WTC11 (cell line): ENCODE results near the gene COPZ2. TPM values are rescaled to one million over a fixed set of nuclear protein-coding genes. Genes with fewer than 3 reads are reported as not detected.

ENCODE experiments used
- ATAC-seq: fragments of 200-7000 bp; cut with Tn5 transposase; 2 replicates; pipeline ENCODE4 v1.10.0; 2021; ENCODE audit warnings: mild to moderate bottlenecking, moderate library complexity
- CTCF ChIA-PET: fragments of 300-600 bp; sonication (Branson Sonifier 250); formaldehyde crosslinking; loops from one replicate; lab custom pipeline; 2021; ENCODE audit warnings: antibody characterized with exemption; lab: Charles Lee
- POLR2A ChIA-PET: fragments of 350-600 bp; sonication (Branson Sonifier 250); formaldehyde crosslinking; loops from one replicate; lab custom pipeline; 2021; ENCODE audit warnings: antibody characterized with exemption; lab: Charles Lee
- DNase-seq: peaks from one replicate; pipeline ENCODE4 v3.0.0; 2021; ENCODE audit warnings: low spot score
- H3K27ac Mint-ChIP-seq: 2 replicates; pipeline ENCODE4 v1.8.0; 2021; ENCODE audit warnings: mixed read lengths
- H3K27me3 Mint-ChIP-seq: 2 replicates; pipeline ENCODE4 v1.8.0; 2021; ENCODE audit warnings: low read depth, mild to moderate bottlenecking, moderate library complexity, mixed read lengths
- H3K36me3 Mint-ChIP-seq: 2 replicates; pipeline ENCODE4 v1.8.0; 2021; ENCODE audit warnings: mixed read lengths
- H3K4me1 Mint-ChIP-seq: 2 replicates; pipeline ENCODE4 v1.8.0; 2022; ENCODE audit warnings: mixed read lengths
- H3K4me3 Mint-ChIP-seq: 2 replicates; pipeline ENCODE4 v1.8.0; 2021; ENCODE audit warnings: mild to moderate bottlenecking, moderate library complexity, mixed read lengths
- H3K9me3 Mint-ChIP-seq: 2 replicates; pipeline ENCODE4 v1.8.0; 2021; ENCODE audit warnings: mixed read lengths
- CBFB ChIP-seq: sonication (generic); formaldehyde crosslinking; IDR thresholded peaks from 2 replicates; pipeline ENCODE4 v1.8.1; 2022; ENCODE audit warnings: mild to moderate bottlenecking, low read depth, missing genetic modification reagents
- ELF4 ChIP-seq: sonication (generic); formaldehyde crosslinking; IDR thresholded peaks from 2 replicates; pipeline ENCODE4 v1.8.1; 2022; ENCODE audit warnings: low read depth, mild to moderate bottlenecking, moderate library complexity, missing genetic modification reagents
- EMX1 ChIP-seq: fragments of 250-450 bp; sonication (Bioruptor Pico); IDR thresholded peaks from 2 replicates; pipeline ENCODE4 v1.8.0; 2021; ENCODE audit warnings: mild to moderate bottlenecking
- ESRRA ChIP-seq: sonication (generic); formaldehyde crosslinking; IDR thresholded peaks from 2 replicates; pipeline ENCODE4 v1.8.1; 2022; ENCODE audit warnings: mild to moderate bottlenecking, missing genetic modification reagents, borderline replicate concordance
- HMGA2 ChIP-seq: fragments of 250-450 bp; sonication (Bioruptor Pico); IDR thresholded peaks from 2 replicates; pipeline ENCODE4 v1.4.0; 2021; ENCODE audit warnings: mild to moderate bottlenecking, moderate library complexity
- KAT7 ChIP-seq: sonication (generic); formaldehyde crosslinking; IDR thresholded peaks from 2 replicates; pipeline ENCODE4 v1.8.1; 2023; ENCODE audit warnings: missing genetic modification reagents, mild to moderate bottlenecking, borderline replicate concordance
- MYBL2 ChIP-seq: sonication (generic); formaldehyde crosslinking; IDR thresholded peaks from 2 replicates; pipeline ENCODE4 v1.8.1; 2023; ENCODE audit warnings: mild to moderate bottlenecking, moderate library complexity, missing genetic modification reagents
- NFATC4 ChIP-seq: fragments of 250-450 bp; sonication (Bioruptor Pico); IDR thresholded peaks from 2 replicates; pipeline ENCODE4 v1.9.0; 2021; ENCODE audit warnings: mild to moderate bottlenecking
- NR2C2 ChIP-seq: sonication (generic); formaldehyde crosslinking; IDR thresholded peaks from 2 replicates; pipeline ENCODE4 v1.8.0; 2022; ENCODE audit warnings: mild to moderate bottlenecking, missing genetic modification reagents
- RELA ChIP-seq: sonication (generic); formaldehyde crosslinking; IDR thresholded peaks from 2 replicates; pipeline ENCODE4 v1.8.1; 2022; ENCODE audit warnings: missing genetic modification reagents, mild to moderate bottlenecking, borderline replicate concordance
- RORB ChIP-seq: fragments of 250-450 bp; sonication (Bioruptor Pico); IDR thresholded peaks from 2 replicates; pipeline ENCODE4 v1.9.0; 2021; ENCODE audit warnings: mild to moderate bottlenecking
- SP1 ChIP-seq: sonication (generic); formaldehyde crosslinking; conservative IDR thresholded peaks from 2 replicates; pipeline ENCODE4 v1.8.1; 2022; ENCODE audit warnings: missing genetic modification reagents
- TEAD1 ChIP-seq: sonication (generic); formaldehyde crosslinking; IDR thresholded peaks from 2 replicates; pipeline ENCODE4 v1.8.0; 2022; ENCODE audit warnings: mild to moderate bottlenecking, missing genetic modification reagents
- TEAD4 ChIP-seq: sonication (generic); formaldehyde crosslinking; IDR thresholded peaks from 2 replicates; pipeline ENCODE4 v1.8.0; 2022; ENCODE audit warnings: mild to moderate bottlenecking, missing genetic modification reagents
- TP53 ChIP-seq: sonication (generic); formaldehyde crosslinking; IDR thresholded peaks from 2 replicates; pipeline ENCODE4 v1.8.1; 2023; ENCODE audit warnings: mild to moderate bottlenecking, missing genetic modification reagents
- ZNF232 ChIP-seq: sonication (generic); formaldehyde crosslinking; IDR thresholded peaks from 2 replicates; pipeline ENCODE4 v1.8.0; 2022; ENCODE audit warnings: mild to moderate bottlenecking, missing genetic modification reagents
- ZNF416 ChIP-seq: fragments of 250-450 bp; sonication (Bioruptor Pico); IDR thresholded peaks from 2 replicates; pipeline ENCODE4 v1.9.0; 2021; ENCODE audit warnings: mild to moderate bottlenecking, inconsistent platforms
- ZNF671 ChIP-seq: fragments of 250-450 bp; sonication (Bioruptor Pico); IDR thresholded peaks from 2 replicates; pipeline ENCODE4 v1.8.0; 2021; ENCODE audit warnings: mild to moderate bottlenecking
- total RNA-seq: library from RNA; stranded (reverse); gene quantifications from 3 replicates; pipeline ENCODE4 v1.2.3, GENCODE V29; 2021
- TF ChIP-seq, protein P1 (sequence below): sonication (generic); formaldehyde crosslinking; IDR thresholded peaks from 2 replicates; pipeline ENCODE4 v1.8.1; 2023; ENCODE audit warnings: mild to moderate bottlenecking, missing genetic modification reagents, moderate library complexity
- TF ChIP-seq, protein P2 (sequence below): fragments of 250-450 bp; sonication (Bioruptor Pico); IDR thresholded peaks from 2 replicates; pipeline ENCODE4 v1.8.0; 2021; ENCODE audit warnings: mild to moderate bottlenecking
- TF ChIP-seq, protein P3 (sequence below): sonication (generic); formaldehyde crosslinking; IDR thresholded peaks from 2 replicates; pipeline ENCODE4 v1.8.0; 2022; ENCODE audit warnings: mild to moderate bottlenecking, missing genetic modification reagents
- TF ChIP-seq, protein P4 (sequence below): sonication (generic); formaldehyde crosslinking; IDR thresholded peaks from 2 replicates; pipeline ENCODE4 v1.8.0; 2022; ENCODE audit warnings: mild to moderate bottlenecking, missing genetic modification reagents
- TF ChIP-seq, protein P5 (sequence below): sonication (generic); formaldehyde crosslinking; IDR thresholded peaks from 2 replicates; pipeline ENCODE4 v1.8.0; 2022; ENCODE audit warnings: mild to moderate bottlenecking, missing genetic modification reagents
- TF ChIP-seq, protein P6 (sequence below): sonication (generic); formaldehyde crosslinking; IDR thresholded peaks from 2 replicates; pipeline ENCODE4 v1.8.0; 2022; ENCODE audit warnings: mild to moderate bottlenecking, missing genetic modification reagents
- TF ChIP-seq, protein P7 (sequence below): sonication (generic); formaldehyde crosslinking; IDR thresholded peaks from 2 replicates; pipeline ENCODE4 v1.8.1; 2023; ENCODE audit warnings: mild to moderate bottlenecking, missing genetic modification reagents, moderate library complexity
- TF ChIP-seq, protein P8 (sequence below): fragments of 250-450 bp; sonication (Bioruptor Pico); IDR thresholded peaks from 2 replicates; pipeline ENCODE4 v1.9.0; 2021; ENCODE audit warnings: moderate library complexity, mild to moderate bottlenecking, inconsistent platforms, borderline replicate concordance

COPZ2 gene
- total RNA-seq, 1 experiment from 2014 or later = 0.44 TPM

DNA sequence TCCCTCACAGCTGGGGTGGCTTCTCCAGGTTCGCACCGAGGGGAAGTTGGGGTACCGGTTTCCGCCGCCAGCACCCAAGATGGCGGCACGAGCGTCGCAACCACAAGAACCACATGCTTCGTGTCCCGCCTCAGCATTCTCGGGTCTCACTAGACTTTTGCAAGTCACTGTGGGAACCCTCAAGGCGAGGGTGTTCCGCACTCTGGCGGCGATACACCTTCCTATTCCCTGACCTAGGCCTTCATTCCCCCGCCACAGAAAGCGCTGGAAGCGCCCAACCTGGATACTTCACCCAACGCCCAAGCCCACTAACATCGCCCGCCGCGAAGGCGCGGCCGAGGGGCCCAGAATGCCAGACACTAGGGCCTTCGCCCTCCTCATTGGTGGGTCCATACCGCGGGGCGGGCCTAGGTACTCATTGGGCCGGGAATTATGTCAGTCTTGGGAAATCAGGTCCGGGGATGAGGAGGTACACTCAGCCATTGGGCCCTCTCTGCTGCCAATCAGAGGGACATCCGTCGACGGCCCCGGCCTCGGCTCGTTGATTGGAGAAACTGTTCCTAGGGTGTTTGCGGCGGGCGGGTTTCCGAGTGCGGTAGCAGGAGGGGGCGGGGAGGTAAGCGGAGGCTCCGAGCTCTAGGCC, 10.3 kb upstream of the COPZ2 start, which contains the start of gene NFE2L1 (continued):
- TF ChIP-seq, protein P1, sequence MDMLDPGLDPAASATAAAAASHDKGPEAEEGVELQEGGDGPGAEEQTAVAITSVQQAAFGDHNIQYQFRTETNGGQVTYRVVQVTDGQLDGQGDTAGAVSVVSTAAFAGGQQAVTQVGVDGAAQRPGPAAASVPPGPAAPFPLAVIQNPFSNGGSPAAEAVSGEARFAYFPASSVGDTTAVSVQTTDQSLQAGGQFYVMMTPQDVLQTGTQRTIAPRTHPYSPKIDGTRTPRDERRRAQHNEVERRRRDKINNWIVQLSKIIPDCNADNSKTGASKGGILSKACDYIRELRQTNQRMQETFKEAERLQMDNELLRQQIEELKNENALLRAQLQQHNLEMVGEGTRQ (CRISPR knock-in tag) = peak; percentile 86
- peak; percentile 83 for TF ChIP-seq MYBL2
- TF ChIP-seq, protein P2, sequence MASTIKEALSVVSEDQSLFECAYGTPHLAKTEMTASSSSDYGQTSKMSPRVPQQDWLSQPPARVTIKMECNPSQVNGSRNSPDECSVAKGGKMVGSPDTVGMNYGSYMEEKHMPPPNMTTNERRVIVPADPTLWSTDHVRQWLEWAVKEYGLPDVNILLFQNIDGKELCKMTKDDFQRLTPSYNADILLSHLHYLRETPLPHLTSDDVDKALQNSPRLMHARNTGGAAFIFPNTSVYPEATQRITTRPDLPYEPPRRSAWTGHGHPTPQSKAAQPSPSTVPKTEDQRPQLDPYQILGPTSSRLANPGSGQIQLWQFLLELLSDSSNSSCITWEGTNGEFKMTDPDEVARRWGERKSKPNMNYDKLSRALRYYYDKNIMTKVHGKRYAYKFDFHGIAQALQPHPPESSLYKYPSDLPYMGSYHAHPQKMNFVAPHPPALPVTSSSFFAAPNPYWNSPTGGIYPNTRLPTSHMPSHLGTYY (CRISPR knock-in tag) = 0 out of 2 replicates have a peak, but pooled peaks have one; percentile 10
- TF ChIP-seq, protein P3, sequence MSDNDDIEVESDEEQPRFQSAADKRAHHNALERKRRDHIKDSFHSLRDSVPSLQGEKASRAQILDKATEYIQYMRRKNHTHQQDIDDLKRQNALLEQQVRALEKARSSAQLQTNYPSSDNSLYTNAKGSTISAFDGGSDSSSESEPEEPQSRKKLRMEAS (CRISPR knock-in tag) = peak; percentile 97
- peak; percentile 59 for TF ChIP-seq SP1
- TF ChIP-seq TEAD4 (CRISPR knock-in tag) = 0 out of 2 replicates have a peak, but pooled peaks have one; percentile 50

DNA sequence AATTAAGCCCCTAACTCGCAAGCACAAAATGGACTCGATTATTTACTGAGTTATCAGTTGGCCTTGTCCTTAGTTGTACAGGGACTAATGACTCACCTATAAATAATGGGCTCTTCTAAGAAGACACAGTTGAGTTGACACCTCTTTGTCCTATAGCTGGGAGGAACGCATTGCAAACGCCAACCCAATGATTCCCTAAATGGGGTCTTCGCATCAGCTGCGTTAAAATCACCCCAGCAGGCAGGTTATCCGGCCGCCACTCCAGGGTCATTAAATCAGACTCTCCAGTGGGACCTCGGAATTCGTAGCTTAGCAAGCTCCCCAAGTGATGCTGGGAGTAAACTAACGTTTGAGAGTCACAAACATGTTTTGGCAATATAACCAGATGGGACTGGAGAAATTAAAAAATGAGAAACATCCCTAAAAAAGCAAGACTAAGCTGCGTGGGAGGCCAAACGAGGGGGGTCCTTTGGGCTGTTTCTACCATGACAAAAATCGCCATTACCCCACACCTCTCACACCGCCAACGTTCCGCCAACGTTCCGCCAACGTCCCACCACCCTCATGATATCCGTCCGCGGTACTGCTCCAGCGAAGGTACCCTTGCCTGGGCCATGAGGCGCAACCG, 9.6 kb upstream of the COPZ2 start:
- Mint-ChIP-seq H3K4me1 (peaks cover 49% of the 10 kb centered on the region), H3K27ac (peak overlapping the region; percentile 100), H3K36me3 (peaks cover 18% of the 10 kb centered on the region), H3K9me3 (no peaks in the 10 kb centered on the region), H3K27me3 (no peaks in the 10 kb centered on the region), H3K4me3 (peak overlapping the region; percentile 93)
- no peak for ATAC-seq
- ChIA-PET POLR2A (interaction anchor here (0.9 to 3.5 kb wide), 6 partner anchors 8 to 152 kb away, joined by 3 to 32 read pairs (median 4); partner anchors contain the start of gene SP2), CTCF (interaction anchor here (0.7 to 10.4 kb wide), 7 partner anchors 9 to 204 kb away, joined by 4 to 108 read pairs (median 4); partner anchors contain the start of gene CDK5RAP3)
- no peak for DNase-seq
- no peak for TF ChIP-seq TEAD1 (CRISPR knock-in tag)
- TF ChIP-seq RORB = no peak
- TF ChIP-seq HMGA2 (CRISPR knock-in tag) = no peak
- no peak for TF ChIP-seq ELF4 (CRISPR knock-in tag)
- TF ChIP-seq TEAD4 (CRISPR knock-in tag) = no peak
- 0 out of 2 replicates have a peak, but pooled peaks have one; percentile 4 for TF ChIP-seq ESRRA (CRISPR knock-in tag)
- TF ChIP-seq, protein P4, sequence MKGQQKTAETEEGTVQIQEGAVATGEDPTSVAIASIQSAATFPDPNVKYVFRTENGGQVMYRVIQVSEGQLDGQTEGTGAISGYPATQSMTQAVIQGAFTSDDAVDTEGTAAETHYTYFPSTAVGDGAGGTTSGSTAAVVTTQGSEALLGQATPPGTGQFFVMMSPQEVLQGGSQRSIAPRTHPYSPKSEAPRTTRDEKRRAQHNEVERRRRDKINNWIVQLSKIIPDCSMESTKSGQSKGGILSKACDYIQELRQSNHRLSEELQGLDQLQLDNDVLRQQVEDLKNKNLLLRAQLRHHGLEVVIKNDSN = no peak
- no peak for TF ChIP-seq ZNF671 (CRISPR knock-in tag)
- no peak for TF ChIP-seq NR2C2 (CRISPR knock-in tag)
- TF ChIP-seq, protein P5, sequence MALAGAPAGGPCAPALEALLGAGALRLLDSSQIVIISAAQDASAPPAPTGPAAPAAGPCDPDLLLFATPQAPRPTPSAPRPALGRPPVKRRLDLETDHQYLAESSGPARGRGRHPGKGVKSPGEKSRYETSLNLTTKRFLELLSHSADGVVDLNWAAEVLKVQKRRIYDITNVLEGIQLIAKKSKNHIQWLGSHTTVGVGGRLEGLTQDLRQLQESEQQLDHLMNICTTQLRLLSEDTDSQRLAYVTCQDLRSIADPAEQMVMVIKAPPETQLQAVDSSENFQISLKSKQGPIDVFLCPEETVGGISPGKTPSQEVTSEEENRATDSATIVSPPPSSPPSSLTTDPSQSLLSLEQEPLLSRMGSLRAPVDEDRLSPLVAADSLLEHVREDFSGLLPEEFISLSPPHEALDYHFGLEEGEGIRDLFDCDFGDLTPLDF (CRISPR knock-in tag) = no peak
- no peak for TF ChIP-seq ZNF232 (CRISPR knock-in tag)
- peak; percentile 84; the same call in 1 of the 2 replicates for TF ChIP-seq TP53 (CRISPR knock-in tag)
- TF ChIP-seq KAT7 = no peak
- TF ChIP-seq RELA (CRISPR knock-in tag) = no peak
- TF ChIP-seq, protein P6, sequence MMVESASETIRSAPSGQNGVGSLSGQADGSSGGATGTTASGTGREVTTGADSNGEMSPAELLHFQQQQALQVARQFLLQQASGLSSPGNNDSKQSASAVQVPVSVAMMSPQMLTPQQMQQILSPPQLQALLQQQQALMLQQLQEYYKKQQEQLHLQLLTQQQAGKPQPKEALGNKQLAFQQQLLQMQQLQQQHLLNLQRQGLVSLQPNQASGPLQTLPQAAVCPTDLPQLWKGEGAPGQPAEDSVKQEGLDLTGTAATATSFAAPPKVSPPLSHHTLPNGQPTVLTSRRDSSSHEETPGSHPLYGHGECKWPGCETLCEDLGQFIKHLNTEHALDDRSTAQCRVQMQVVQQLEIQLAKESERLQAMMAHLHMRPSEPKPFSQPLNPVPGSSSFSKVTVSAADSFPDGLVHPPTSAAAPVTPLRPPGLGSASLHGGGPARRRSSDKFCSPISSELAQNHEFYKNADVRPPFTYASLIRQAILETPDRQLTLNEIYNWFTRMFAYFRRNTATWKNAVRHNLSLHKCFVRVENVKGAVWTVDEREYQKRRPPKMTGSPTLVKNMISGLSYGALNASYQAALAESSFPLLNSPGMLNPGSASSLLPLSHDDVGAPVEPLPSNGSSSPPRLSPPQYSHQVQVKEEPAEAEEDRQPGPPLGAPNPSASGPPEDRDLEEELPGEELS (CRISPR knock-in tag) = no peak
- TF ChIP-seq EMX1 (CRISPR knock-in tag) = 0 out of 2 replicates have a peak, but pooled peaks have one; percentile 65
- TF ChIP-seq, protein P7, sequence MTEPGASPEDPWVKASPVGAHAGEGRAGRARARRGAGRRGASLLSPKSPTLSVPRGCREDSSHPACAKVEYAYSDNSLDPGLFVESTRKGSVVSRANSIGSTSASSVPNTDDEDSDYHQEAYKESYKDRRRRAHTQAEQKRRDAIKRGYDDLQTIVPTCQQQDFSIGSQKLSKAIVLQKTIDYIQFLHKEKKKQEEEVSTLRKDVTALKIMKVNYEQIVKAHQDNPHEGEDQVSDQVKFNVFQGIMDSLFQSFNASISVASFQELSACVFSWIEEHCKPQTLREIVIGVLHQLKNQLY (CRISPR knock-in tag) = 0 out of 2 replicates have a peak, but pooled peaks have one; percentile 56
- TF ChIP-seq, protein P8, sequence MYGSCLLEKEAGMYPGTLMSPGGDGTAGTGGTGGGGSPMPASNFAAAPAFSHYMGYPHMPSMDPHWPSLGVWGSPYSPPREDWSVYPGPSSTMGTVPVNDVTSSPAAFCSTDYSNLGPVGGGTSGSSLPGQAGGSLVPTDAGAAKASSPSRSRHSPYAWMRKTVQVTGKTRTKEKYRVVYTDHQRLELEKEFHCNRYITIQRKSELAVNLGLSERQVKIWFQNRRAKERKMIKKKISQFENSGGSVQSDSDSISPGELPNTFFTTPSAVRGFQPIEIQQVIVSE = no peak
- no peak for TF ChIP-seq ZNF416
- TF ChIP-seq CBFB = 0 out of 2 replicates have a peak, but pooled peaks have one; percentile 48
- no peak for TF ChIP-seq NFATC4 (CRISPR knock-in tag)
